GM18861 (cell line): Measurements from ENCODE around the gene CACHD1.

Experiments used
- ATAC-seq: cut with Tn5 transposase; IDR thresholded peaks from one replicate; pipeline ENCODE4 v1.9.1; 2021; ENCODE audit not compliant: unreplicated experiment

Gene CACHD1

DNA sequence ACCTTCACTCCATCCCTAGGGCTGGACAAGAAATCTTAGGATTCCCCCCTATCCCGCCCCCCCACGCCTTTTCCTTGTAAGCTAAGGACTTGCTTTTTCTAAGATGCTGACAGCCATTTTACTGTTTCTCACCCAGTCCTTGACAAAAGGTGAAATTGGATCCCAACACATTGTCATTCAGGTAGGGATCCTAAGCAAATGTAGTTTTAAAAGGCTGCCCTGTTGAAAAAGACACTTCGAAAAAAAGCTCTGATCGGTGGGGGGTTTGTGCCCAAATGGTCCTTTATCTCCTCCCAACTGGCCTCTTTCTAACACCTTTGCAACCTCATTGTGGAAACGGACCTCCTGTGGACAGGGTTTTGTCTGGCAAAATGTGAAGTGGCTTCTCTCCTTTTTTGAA is 2.9 kb downstream of the CACHD1 start:
- ATAC-seq = no peak

DNA sequence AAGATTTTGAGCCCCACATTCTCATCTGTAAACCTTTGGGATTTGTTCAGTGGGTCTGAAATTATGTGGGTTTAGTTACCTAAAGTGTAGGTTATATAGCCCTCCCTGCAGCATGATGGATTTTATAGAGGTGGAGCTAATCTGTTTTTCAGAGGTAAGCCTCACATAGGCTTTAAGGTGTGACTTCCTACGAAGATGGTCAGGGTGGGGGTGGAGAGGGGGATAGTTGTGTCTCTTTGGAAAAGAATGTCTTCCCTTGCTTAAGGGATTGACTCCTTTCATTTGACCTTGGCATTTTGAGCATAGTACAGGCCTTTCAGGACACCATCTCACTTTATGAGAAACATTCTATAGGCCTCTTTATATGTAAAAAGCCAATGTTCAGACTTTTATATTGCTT is 3.4 kb downstream of the CACHD1 start:
- no peak for ATAC-seq

DNA sequence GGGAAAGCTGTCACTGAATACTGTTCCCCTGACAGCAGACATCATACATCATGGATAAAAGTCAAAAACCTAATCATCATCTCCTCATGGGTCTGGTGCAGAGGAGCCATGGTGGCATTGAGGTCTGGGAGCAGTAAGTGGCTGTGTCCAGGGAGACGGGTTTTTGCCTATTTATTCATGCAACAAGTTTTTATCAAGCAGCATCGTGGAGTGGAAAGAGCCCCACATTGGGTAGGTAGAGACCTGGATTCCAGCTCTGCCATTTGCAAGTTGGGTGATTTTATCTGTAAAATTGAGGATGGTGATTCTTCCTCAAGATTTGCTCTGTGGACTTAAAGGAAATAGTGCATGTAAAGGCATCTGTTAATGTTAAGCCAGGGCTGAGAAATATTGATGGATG is 4.2 kb downstream of the CACHD1 start:
- no peak for ATAC-seq

DNA sequence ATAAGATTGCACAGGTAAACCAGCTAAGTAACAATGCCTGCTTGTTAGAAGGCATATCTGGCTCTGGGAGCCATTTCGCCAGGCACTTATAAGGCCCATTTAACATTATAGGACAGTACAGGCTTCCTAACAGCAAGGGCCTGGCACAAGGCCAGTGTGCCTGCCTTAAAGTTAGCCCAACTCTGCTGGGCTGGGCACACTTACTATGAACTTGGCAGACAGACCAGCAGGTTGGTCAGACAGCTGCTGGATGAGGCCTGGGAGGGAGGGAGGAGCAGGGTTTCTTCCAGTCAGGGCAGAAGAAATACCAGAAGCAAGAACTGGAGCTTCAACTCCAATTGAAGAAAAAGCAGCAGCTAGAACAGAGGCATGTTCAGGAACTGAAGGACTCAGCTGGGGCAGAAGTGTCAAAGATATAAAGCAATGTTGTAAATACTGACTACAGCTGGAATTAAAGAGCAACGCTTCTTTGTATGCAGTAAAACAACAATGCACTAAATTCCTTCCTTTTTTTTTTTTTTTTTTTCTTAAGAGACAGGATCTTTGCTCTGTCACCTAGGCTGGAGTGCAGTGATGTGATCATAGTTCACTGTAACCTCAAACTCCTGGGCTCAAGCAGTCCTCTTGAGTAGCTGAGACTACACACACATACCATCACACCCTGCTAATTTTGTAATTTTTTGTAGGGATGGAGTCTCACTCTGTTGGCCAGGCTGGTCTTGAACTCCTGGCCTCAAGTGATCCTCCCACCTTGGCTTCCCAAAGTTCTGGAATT is 4.9 kb downstream of the CACHD1 start:
- ATAC-seq = no peak

DNA sequence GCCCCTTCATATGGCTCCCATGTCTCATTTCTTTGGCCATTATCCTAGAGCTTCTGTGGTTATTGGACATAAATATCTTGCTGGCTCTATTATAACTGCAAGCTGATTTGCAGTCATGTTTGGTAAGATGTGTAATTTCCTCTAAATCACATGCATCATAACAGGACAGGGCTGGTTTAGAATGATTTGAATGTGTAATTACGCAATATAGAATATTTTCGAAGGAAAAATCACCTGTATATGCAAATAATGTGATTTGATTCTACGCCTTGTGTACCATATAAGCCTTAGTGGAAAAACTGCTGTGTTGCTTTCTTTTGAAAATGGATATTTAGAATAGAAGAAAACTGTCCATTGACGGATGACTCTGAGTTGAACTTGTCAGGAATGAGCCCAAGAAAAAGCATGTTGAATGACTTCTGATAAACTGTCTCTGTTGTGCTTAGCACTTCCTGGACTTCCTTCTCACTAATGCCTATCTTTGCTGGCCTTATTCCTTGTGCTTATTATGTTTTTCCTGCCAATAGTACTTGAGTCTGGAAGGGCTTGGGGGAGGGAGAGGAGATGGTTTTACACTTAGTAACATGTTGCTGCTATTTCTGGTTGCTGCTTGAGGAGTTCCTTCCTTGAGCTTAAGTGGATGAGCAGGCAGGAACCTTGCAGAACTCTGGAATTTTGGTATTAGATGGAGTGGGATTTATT is 6.5 kb downstream of the CACHD1 start:
- no peak for ATAC-seq

DNA sequence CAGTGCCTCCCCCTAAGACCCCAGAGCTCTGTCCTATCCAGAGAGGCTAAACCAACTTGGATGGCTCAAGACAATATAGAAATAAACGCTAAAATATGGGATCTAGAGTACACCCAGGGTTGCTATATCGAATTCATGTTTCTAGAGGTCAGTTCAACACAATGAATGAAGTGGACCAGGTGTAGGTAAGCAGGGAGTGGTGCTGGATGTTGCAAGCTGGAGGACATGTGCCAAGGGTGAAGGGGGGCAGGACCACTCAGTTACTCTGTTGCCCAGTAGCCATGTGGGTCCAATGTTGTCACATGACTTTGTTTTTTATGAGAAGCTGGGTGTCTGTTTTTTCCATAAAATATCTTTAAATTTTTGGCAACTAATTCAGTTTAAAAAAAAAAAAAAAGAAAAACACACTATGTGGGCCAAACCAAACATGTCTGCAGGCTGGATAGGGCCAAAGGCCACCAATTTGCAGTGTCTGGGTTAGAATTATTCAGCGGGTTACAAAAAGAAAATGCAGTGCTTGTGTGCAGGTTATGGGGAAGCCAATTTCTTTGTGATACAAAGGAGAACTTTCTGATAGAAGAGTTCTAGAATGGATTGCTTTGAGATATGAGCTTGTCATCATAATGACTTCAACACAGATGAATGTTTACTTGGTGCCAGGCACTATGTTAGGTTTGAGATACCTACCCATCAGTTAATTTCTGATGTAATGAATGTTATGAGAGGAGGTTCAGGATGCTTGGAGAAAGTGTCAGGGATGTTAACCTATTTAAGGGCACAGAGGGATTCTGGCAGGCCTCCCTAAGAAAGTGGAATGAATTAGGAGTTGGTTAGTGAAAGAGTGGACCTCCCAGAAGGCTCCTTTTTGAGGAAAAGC is 8.9 kb downstream of the CACHD1 start:
- no peak for ATAC-seq

DNA sequence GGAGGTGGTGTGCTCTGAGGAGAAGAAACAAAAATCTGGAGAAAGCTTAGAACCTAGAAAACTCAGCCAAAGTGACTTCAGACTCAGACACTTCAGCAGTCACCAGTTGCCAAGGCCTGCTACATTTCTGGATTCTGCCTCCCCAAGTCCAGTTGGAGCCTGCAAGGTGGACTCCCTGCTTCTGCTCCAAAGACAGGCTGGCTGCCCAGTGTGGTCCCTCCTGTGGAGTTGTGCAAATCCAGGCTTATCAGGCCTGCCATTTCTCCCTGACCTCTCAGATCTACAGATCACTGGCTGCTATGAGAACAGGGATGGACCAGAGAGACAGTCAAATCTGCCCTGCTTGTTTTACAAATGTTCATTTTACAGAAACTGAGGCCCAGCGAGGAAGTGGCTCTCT is 9.9 kb downstream of the CACHD1 start:
- ATAC-seq = no peak

DNA sequence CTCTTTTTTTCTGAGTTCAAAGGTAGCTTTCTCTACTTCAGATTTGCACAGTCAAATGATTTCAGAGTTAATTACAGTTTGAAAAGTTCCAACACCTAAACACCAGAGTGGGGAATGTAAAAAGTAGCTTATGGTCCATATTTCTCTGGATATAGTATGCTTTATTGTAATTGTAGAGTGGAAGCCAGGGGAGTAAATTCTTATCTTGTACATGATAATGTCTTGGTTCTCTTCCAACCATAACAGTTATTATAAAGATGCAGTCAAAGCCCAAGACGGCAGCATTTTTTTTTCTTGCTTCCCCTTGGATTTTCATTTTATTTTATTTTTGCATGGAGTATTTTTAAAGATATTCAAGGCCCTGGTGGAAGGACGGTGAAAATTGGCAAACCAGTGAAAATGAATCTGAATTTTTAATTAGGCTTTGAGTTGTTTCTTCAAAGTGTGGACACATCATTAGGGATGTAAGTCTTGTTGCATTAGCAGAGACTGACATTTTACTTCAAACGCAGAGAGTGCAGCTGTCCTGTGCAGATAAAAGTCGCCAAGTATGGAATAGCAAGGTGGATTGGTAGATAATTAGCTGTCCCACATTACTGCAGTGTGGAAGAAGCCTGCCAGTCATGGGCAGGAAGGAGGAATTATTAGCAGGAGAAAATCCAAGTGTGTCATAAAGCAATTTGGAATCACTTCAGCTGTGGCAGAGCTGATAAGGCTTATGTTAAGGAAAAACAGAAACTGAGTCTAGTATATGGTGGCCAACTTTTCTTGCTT is 11.3 kb downstream of the CACHD1 start:
- ATAC-seq = no peak

DNA sequence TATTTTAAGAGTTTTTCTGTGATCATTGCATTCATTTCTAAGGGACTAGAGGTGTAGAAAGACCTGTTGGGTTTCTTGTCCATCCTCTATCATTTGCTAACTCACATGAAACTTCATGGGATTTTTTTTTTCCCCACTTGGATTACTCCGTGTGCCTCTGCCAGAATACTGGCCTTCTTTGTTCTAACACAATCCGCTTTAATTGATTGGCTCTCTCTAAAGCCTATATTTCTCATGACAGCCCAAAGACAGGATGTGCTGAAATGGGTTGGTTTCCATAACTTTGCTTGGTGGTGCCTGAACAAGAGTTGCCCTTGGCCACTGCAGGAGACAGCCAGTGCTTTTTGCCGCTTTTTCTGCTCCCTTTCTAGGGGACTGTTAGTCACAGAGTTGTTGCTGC is 12.2 kb downstream of the CACHD1 start:
- no peak for ATAC-seq

DNA sequence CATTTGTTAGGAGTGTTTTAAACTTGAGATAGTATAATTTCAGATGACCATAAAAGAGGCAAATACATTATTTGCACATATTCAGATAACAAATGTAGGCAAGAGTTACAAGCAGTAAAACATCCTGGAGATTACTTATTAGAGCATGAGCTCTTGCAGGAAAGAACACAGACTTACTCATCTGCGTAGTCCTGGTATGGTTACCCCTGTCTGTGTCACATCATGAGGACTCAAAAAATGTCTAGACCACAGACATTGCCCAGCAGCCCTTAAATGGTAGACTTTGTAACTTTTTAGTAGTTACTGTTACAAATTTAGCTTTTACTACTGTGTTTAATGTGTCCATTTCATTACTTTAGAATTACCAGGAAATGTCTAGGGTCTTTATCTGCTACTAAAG is 12.8 kb downstream of the CACHD1 start:
- no peak for ATAC-seq

DNA sequence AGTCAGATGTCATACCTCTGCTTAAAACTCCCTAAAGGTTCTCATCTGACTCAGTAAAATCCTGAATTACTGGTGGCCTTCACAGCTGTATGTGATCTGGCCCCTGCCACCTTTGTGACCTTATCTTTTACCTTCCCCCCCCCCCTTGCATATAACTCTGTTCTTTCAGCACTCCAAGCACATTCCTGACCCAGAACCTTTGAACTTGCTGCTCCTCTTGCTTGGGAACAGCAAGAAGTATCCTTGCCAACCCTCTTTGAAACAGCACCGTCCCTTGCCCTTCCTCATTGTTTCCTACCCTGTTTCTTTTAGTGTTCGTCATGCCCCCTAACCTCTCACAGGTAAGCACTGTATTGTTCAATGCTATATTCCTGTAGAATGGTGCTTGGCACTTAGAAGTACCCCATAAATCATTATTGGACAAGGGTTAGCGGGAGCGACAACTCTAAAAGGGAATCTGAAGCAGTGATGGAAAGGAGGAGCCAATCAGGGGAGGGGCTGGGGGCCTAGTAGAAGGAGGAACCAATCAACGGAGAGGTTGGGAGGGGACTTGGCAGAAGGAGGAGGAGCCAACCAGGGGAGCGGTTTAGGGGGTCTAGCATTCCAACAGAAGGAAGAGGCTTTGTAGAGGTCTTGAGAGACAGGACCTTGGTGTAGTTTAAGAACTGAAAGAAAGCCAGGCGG is 13.9 kb downstream of the CACHD1 start:
- ATAC-seq = no peak

DNA sequence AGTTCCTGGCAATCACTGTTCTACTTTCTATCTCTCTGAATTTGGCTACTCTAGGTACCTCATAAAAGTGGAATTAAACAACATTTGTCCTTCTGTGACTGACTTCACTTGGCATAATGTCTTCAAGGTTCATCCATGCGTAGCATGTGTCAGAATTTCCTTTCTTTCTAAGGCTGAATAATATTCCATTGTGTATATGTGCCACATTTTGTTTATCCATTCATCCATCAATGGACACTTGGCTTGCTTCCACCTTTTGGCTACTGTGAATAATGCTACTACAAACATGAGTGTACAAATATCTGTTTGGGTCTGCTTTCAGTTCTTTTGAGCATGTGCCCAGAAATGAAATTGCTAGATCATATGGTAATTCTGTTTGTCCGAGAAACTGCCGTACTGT is 14.7 kb downstream of the CACHD1 start:
- no peak for ATAC-seq

DNA sequence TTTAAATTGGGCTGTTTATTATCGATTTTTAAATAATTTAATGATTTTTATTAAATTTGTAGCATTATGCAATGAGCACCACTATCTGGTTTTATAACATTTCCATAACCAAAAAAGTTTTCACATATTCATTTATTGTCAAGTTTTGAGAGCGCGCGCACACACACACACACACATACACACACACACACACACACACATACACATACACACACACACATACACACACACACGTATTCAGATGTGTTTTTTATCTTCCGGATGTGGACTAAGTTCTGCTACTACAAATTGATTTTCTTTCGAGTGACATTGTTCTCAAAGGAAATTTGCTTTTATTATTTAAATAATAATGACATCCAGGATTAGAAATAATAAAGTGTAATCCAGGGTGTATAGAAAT is 16.3 kb downstream of the CACHD1 start:
- no peak for ATAC-seq

DNA sequence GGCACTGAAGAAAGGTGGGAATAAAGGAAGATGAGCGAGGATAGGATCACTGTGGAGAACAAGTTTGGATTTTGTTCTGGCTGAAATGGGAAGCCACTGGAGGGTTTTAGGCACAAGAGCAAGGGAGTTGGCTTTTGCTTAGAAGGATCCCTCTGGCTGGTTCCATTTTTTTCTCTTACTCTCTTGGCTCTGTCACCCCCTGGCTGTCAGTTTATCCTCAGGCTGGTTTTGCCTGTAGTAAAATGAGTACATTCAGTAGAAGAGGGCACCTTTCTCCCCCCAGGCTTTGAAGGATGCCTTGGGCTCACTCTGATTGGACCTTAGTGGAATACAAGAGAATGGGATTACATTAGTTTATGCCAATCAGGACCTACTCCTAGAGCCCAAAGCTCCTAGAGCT is 17.1 kb downstream of the CACHD1 start:
- no peak for ATAC-seq

DNA sequence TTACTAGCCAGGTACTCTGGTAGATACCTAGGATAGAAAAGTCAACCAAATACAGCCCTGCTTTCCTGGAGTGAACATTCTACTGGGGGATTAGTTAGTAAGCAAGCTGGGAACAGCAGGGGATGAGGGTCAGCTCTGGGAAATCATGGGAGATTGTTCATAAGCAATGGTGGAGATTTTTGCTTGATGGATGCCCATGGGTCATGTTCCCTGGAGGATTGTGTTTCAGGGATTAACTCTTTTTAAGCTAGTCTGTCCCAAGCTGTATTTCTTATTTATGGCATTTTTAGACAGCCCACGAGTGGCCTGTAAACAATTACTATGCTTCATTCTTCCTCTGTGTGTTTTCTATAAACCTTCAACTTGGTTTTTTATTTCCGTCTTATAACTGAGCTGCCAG is 18.9 kb downstream of the CACHD1 start:
- ATAC-seq = no peak

DNA sequence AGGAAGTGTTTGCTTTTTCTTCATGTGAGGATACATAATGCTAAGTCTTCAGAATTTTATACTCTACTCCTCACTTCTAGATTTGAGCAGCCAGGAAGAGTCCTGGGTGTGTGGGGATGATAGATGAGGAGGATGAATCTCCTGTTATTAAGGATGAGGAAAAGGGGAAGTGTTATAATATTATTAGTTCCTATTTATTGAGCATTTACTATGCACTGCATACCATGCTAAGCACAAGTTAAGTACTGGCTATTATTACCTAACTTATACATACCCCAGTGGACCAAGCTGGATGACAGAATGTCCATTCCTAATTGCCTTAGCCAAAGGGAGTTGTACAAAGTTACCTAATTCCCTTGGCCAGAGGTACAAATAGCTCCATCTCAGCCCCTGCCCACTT is 19.8 kb downstream of the CACHD1 start:
- no peak for ATAC-seq

DNA sequence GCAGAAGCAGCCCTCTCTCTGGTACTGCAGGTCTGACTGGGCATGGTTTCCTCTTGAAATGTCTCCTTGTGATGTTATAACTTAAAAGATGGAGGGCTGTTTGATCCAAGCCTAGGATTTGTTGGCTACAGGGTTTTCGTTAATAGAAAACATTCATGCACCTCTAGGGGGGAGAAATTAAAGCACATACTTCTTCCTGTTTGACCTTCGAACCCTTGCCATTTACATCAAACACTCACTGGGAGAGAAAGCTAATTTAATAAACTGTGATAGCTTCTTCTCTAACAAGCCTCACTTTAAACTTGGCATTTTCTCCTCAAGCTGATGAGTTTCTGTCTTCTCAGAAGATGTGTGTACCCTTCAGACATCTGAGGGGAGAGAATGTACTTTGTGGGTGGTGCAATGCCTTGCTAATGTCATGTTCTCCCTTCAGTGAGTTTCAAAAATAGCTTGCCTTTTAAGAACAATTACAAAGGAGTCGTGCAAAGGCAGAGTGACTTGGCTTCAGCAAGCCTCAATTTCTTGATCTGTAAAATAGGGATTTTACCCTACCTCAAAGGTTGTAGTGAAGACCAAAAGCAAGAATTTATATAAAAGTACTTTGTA is 20.4 kb downstream of the CACHD1 start:
- ATAC-seq = no peak

DNA sequence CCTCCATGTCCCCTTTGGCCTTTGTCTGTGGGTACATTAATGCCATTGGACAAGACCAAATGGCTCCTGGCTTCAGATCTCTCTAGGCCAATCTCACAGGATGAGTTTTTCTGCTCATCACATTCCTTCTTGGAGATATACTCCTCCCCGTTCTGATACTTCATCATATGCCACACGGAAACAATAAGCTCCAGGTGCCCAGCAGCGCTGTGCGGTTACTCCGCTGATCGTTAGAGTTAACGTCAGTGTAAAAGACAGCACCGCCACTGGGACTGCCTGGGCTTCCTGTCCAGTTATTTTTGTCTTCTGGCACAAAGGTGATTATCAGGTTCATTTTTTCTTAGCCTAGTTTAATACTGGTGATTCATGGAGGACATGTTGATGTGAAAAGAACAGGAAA is 22.5 kb downstream of the CACHD1 start:
- ATAC-seq = no peak

DNA sequence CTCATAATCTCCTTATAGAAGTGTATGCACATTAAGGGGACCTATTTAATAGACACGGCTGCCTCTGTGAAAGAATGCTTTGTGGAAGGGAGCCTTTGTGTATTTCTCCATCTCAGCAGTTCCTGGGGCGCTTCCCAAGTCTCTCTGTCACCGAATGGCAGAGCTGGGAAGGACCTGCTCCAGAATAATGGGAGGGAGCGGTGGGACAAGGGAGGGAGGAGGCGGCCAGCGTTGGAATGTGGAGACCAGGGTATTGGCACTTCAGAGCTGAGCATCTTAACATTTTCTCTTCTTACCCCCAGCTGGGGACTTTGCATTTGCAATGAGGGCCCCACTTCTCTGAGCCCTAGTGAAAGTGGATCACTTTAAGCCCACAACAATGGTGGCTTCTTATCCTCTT is 23.9 kb downstream of the CACHD1 start:
- no peak for ATAC-seq

DNA sequence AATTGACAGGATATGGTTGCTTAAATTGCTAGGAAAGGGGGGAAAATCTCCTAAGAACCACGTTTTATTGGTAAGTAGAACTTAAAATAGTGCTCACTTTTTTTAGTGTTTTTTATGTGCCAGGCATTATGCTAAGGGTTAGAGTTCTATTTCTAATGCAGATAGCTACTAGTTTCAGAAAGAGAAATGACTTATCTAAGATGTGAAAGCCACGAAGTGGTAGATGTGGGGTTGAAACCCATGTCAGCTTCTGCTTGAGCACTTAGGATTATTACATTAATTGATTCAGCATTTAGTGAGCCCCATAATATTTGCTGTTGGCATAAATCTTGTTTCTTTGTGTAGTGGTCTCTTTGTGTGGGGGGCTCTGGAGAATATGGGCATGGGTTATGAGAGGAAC is 24.7 kb downstream of the CACHD1 start:
- no peak for ATAC-seq
